Activated effector memory CD4-positive, alpha-beta T cell treated with anti-CD3 and anti-CD28 coated beads, Interleukin-2, amount 50 U/mL, for 16 hours (primary cell): Measurements from ENCODE around the gene MAP7D1.
A peak's percentile ranks its signal among the peaks of the same experiment; 100 is the strongest.
"Not testable (repeated sequence)": the region's sequence is repeated elsewhere in the genome, so short reads cannot be mapped to it uniquely, and the experiment has no call there.

ENCODE experiments used
- DNase-seq: peaks from one replicate; pipeline ENCODE4 v3.0.0-alpha.2; 2020

MAP7D1 gene

GRCh38 chr1:36154335-36154734 is 1.6 kb upstream of the MAP7D1 start:
- DNase-seq = no peak

GRCh38 chr1:36154765-36155407 is 1.1 kb upstream of the MAP7D1 start:
- no peak for DNase-seq

GRCh38 chr1:36156329-36157114 is 562 bp downstream of the MAP7D1 start:
- peak; percentile 86 for DNase-seq

- DNase-seq = no peak
Measured at GRCh38 chr1:36157115-36157903, 1.3 kb downstream of the MAP7D1 start.

GRCh38 chr1:36157973-36158826 is 2.2 kb downstream of the MAP7D1 start:
- DNase-seq = no peak

GRCh38 chr1:36158827-36159252 is 2.9 kb downstream of the MAP7D1 start:
- not testable (repeated sequence) for DNase-seq

GRCh38 chr1:36159614-36160387 is 3.8 kb downstream of the MAP7D1 start:
- no peak for DNase-seq

- DNase-seq = no peak
Measured at GRCh38 chr1:36160388-36160948, 4.5 kb downstream of the MAP7D1 start.

- peak; percentile 86 for DNase-seq
Measured at GRCh38 chr1:36160949-36161485, 5.1 kb downstream of the MAP7D1 start.

- peak; percentile 78 for DNase-seq
Measured at GRCh38 chr1:36161641-36162531, 5.9 kb downstream of the MAP7D1 start.

- no peak for DNase-seq
Measured at GRCh38 chr1:36162680-36163239, 6.8 kb downstream of the MAP7D1 start.

- DNase-seq = no peak
Measured at GRCh38 chr1:36163426-36163825, 7.5 kb downstream of the MAP7D1 start.

- DNase-seq = no peak
Measured at GRCh38 chr1:36164361-36164760, 8.4 kb downstream of the MAP7D1 start.

GRCh38 chr1:36165145-36165544 is 9.2 kb downstream of the MAP7D1 start:
- no peak for DNase-seq

- DNase-seq = no peak
Measured at GRCh38 chr1:36166136-36166535, 10.2 kb downstream of the MAP7D1 start.

GRCh38 chr1:36166938-36167905 is 11.3 kb downstream of the MAP7D1 start:
- no peak for DNase-seq

GRCh38 chr1:36168514-36168913 is 12.6 kb downstream of the MAP7D1 start:
- DNase-seq = no peak

GRCh38 chr1:36170643-36171412 is 14.9 kb downstream of the MAP7D1 start:
- no peak for DNase-seq
